Fibroblast of gingiva (primary cell): Measurements from ENCODE around the gene PITPNM3.

Experiments
- DNase-seq: peaks from one replicate; pipeline ENCODE4 v3.0.0-alpha.2; 2011; ENCODE audit warnings: low read depth

PITPNM3 gene

DNA sequence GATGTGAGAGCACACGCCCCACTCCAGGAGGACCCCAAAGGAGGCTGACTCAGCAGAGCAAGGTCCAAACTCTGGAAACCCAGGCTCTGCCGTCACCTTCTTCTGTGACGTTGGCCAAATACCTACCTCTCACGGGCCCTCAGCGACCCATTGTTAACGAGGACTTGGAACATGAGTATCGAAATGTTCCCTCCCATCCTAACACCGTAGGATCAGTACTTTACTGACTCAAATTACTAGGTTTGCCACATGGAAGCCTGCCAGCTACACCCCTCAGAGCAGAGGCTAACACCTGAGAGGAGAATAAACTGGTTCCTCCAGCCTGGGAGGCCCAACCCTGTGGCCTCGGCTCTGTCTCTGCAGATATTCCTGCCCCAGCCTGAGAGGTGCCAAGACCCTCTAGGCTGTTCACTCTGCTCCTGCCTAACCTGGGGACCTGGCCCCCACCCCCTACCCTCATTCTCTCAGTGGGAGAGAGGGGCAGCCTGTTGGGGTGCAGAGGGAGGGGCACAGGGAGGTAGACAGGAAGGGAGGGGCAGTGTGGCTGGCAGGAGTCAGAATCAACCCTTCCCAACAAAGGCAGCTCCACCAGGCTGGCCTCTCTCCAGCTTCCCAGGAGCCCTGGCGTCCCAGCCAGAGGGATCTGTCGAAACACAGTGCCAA lies 4.4 kb downstream of the PITPNM3 start:
- no peak for DNase-seq

DNA sequence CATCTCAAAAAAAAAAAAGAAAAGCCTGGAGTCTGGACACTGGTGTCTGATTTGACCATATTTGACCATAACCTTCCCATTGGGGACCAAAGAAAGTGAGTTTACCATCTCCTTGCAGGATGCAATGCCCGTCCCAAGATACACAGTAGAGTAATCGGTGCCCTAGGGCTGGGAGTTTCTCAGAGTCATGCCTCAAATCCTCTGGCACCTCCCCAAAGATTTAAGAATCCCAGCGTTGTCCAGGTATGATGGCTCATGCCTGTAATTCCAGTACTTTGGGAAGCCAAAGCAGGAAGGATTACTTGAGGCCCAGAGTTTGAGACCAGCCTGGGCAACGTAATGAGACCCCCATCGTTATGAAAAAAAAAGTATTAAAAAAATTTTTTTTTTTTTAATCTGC lies 5.0 kb downstream of the PITPNM3 start:
- DNase-seq = no peak

GRCh38 chr17:6549384-6550036 lies 6.8 kb downstream of the PITPNM3 start:
- no peak for DNase-seq

GRCh38 chr17:6548578-6549330 lies 7.6 kb downstream of the PITPNM3 start:
- DNase-seq = no peak

GRCh38 chr17:6548034-6548433 lies 8.3 kb downstream of the PITPNM3 start:
- DNase-seq = no peak

DNA sequence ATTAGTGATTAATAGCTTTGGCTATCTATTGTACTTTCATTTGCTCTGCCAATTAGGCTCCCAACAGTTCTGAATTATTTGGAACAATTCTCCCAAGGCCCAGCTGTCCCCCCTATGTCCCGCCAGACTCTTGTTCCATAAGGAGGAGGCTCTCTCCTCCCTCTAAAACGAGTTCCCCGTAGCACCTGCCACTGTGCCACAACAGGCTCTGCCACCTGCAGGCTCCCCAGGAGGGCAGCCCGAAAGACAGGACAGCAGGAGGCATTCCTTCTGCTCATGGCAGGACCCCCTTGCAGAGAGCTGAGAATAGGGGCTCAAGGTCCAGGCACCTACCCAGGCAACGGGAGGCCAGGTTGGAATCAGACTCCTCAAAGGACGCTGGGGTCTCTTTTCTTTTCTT lies 9.0 kb downstream of the PITPNM3 start:
- DNase-seq = no peak

DNA sequence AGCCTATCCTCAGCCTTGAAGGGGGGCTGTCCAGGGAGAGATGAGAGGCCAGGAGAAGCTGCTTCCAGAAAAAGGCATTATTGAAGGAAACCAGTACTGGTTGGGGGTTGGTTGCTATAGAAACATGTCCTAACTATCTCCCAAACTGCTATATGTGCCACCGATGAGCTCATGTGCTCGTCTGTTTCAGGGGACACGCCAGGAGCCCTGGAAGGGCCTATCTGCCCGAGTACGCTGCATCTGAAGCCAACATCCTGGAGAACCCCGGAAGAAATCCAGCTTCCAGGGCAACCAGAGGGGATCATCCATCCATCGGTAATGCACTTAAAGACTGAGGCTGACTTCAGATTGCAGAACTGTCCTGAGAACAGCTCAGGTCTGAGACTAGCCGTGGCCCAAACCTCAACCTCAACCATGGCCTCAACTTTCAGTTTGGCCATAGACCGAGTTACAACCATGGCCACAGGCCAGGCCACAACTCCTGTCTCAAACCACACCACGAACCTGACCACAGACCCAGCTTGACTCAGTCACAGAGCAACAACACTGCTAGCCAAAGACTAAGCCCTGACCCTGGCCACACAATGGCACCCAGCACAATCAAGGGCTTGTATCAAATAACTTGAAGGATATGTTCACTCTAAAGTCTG lies 10.2 kb downstream of the PITPNM3 start:
- no peak for DNase-seq

GRCh38 chr17:6545291-6545690 lies 11.1 kb downstream of the PITPNM3 start:
- no peak for DNase-seq

- no peak for DNase-seq
Observed at GRCh38 chr17:6544011-6544370, 12.4 kb downstream of the PITPNM3 start.

DNA sequence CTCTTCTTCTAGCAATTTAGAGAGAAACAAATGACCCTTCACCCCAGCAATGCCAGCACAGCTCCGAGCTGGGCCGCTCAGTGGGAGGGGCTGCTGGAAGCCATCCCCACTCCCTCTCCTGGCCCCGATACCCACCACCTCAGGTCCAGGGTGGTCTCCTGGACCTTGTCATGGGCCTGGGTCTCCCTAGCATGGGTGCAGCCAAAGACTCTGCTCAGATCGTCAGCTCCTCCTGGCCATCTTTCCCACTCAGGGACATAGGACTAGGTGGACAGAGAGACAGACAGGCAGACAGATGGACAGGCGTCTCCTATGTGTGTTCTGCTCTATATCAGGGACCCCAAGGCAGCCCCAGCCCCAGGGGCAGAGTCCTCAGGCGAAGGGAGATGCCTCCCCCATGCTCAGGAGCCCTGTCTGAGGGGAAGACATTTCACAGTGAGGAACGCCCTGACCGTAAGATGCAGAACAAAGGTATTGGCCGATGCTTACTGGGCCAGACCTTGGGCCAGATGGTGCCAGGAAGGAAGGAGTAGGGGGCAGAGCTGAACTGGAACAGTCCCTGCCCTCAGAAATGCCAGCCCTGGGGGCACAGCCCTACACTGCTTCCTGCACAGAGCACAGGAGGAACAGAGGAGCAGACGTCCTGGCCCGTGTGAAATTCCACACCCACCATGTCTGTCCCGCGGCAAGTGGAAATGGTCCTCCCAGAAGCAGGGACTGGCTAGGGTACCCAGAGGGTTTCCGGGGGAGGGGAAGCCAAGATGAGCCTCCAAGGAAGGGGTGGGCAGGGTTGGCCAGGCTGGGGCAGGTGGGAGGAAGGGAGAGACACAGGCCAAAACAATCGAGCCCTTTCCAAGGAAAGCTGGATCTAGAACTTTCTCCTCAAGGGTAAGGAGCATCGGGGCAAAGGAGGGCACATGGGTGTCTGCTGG lies 13.0 kb downstream of the PITPNM3 start:
- no peak for DNase-seq

DNA sequence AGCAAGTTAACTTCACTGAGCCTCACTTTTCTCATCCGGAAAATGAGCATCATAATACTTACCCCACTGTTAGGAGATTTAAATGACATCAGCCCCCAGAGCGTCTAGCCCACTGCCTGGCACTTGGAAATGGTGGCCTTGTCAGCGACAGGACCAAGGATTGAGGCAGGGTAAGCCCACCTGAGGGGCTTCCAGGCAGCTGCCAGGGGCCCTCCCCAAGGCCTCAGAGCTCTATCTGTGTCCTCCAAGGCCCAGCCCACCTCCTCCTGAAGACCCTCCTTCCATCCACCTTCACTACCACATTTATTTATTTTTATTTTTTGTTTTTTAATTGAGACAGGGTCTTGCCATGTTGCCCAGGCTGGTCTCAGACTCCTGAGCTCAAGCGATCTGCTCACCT lies 13.8 kb downstream of the PITPNM3 start:
- no peak for DNase-seq

GRCh38 chr17:6541886-6542285 lies 14.5 kb downstream of the PITPNM3 start:
- DNase-seq = no peak

- no peak for DNase-seq
Observed at GRCh38 chr17:6539871-6540270, 16.5 kb downstream of the PITPNM3 start.

DNA sequence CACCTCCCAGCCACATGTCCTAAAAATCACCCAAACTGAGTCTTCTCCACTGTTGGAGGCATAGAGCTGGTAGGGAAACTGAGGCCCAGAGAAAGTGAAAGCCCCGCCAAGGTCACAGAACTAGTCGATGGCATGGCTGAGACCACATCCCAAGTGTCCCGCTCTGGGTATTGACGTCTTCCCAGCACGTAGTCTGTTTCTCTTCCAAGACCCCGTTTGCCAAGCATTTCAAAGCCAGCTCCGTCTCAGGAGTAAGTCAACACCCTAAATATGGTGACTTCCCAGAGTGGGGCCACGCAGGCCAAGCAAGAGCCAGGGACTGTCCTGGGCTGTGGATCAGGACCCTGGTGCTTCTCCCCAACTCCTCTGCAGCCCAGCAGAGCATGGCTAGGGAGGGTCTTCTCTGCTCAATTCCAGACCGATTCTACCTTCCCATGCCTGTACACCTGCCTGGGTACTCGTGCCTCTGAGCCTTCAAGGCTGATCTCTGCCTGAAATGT lies 19.7 kb downstream of the PITPNM3 start:
- no peak for DNase-seq

GRCh38 chr17:6536053-6536452 lies 20.3 kb downstream of the PITPNM3 start:
- no peak for DNase-seq

GRCh38 chr17:6534846-6535514 lies 21.4 kb downstream of the PITPNM3 start:
- DNase-seq = no peak

DNA sequence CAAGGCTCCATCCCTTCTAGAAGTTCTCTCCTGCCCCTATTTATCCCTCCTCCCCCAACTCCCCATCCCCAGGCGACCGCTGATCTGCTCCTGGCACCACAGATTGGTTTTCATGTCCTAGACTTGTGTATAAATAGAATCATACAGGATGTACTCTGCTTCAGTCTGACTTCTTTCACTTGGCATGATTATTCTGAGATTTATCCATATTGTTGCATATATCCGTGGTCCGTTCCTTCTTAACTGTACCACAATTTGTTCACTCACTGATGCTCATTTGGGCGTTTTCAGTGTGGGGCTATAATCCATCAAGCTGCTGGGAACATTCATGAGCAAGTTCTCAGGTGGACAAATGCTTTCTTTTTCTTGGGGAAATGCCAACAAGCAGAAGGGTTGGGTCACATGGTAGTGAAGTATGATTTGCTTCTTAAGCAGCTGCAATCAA lies 23.9 kb downstream of the PITPNM3 start:
- no peak for DNase-seq

DNA sequence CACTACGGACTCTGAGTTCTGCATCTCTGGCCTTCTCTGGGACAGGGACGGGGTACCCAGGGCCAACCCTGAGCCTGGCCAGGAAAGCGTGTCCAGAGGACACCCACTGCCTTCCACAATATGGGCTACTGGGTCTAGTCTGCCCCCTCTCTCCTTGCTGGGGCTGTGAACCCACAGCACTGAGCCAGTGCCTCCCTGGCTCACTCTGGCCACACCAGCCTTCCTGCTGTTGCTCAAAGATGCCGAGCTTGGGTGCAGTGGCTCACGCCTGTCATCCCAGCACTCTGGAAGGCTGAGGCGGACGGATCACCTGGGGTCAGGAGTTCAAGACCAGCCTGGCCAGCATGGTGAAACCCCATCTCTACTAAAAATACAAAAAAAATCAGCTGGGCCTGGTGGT lies 24.8 kb downstream of the PITPNM3 start:
- no peak for DNase-seq

GRCh38 chr17:6530324-6530920 lies 25.9 kb downstream of the PITPNM3 start:
- no peak for DNase-seq

- DNase-seq = no peak
Observed at GRCh38 chr17:6528557-6528956, 27.8 kb downstream of the PITPNM3 start.
